Fibroblast of pulmonary artery (primary cell): ENCODE data around the gene HECA.
"Not testable (repeated sequence)": the region's sequence is repeated elsewhere in the genome, so short reads cannot be mapped to it uniquely, and the experiment has no call there.

Experiments used
- DNase-seq: peaks from one replicate; pipeline ENCODE4 v3.0.0-alpha.2; 2010; ENCODE audit warnings: low read depth
- H3K4me3 ChIP-seq: replicated peaks from 2 replicates; pipeline ENCODE4 v1.5.1; 2011; ENCODE audit warnings: low read depth, mild to moderate bottlenecking, control low read depth, low read length, moderate library complexity
- CTCF ChIP-seq: IDR thresholded peaks from 2 replicates; pipeline ENCODE4 v1.5.1; 2011; ENCODE audit warnings: mild to moderate bottlenecking, control low read depth, low read length, inconsistent platforms; ENCODE audit errors: missing control alignments

Gene HECA

GRCh38 chr6:139135578-139136545 lies 982 bp downstream of the HECA start:
- H3K4me3 ChIP-seq = peak overlapping the region; percentile 75
- TF ChIP-seq CTCF = no peak
- DNase-seq = peak; percentile 31

DNA sequence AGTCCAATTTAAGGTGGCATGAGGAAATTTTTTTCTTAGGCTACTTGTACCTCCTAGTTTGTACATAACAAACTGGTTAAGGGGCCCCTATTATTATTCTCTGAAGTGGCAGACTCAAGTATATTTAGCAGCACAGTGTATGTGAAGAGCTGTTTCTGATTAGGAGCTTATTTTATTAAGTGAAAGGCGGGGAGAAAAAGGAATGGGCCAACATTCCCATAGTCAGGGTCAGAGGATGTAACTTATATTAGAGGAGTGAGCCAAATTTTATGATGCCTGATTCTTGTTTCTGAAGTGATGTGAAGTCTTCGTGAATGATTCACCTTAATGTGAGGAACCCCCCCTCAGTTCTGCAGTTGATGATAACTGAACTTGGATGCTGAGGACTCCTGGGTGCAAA lies 2.8 kb downstream of the HECA start:
- no peak overlapping the region for H3K4me3 ChIP-seq
- no peak for TF ChIP-seq CTCF
- no peak for DNase-seq

- H3K4me3 ChIP-seq, DNase-seq: not testable (repeated sequence)
Observed at GRCh38 chr6:139140854-139141253, 6.0 kb downstream of the HECA start.

GRCh38 chr6:139142262-139142661 lies 7.4 kb downstream of the HECA start:
- TF ChIP-seq CTCF = no peak
- no peak overlapping the region for H3K4me3 ChIP-seq
- no peak for DNase-seq

DNA sequence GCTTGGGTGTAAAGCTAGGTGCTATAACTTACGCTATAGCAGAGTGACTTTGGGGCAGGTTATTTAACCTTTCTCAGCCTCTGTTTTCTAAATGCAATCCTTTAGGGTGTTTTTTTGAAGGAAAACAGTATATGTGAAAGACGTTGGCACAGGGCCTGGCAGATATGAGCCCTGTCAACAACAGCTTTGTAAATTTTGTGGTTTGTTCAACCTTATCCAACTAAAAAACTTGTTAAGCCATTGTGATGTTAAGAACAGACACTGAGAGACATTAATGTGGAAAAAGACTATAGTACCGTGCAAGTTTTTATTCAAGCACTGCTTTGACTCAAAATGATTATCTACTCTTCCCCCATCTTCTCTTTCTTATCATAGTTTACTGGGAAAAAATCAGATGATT lies 8.2 kb downstream of the HECA start:
- DNase-seq = no peak
- TF ChIP-seq CTCF = no peak
- no peak overlapping the region for H3K4me3 ChIP-seq

- H3K4me3 ChIP-seq = no peak overlapping the region
- no peak for TF ChIP-seq CTCF
- no peak for DNase-seq
Observed at GRCh38 chr6:139144490-139145085, 9.7 kb downstream of the HECA start.

DNA sequence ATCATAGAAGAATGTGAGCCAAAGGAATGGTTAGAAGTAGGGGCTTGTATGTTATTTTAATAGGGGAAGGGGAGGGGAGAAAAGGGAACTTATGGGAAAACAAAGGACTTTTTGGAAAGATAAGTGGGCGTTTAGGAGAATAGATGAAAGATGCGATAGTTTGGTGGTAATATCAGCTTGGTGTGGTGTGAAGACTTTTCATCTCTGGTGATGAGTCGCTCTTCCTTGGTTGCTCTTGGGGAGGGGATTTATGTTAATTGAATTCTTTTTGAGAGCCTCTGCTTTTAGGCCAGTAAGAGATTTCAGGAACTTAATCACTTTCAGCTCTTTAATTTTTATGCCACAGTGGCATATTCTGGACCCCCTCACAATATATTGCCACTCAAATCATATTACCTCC lies 10.8 kb downstream of the HECA start:
- H3K4me3 ChIP-seq = no peak overlapping the region
- DNase-seq = no peak
- TF ChIP-seq CTCF = no peak
